IPS-NIHi11 (cell line): Measurements from ENCODE around the gene SMCO4.
"Not testable (repeated sequence)": the region's sequence is repeated elsewhere in the genome, so short reads cannot be mapped to it uniquely, and the experiment has no call there.

Source experiments
- DNase-seq: peaks from one replicate; pipeline ENCODE4 v3.0.0; 2012; ENCODE audit warnings: mixed read lengths, low spot score

The SMCO4 gene

DNA sequence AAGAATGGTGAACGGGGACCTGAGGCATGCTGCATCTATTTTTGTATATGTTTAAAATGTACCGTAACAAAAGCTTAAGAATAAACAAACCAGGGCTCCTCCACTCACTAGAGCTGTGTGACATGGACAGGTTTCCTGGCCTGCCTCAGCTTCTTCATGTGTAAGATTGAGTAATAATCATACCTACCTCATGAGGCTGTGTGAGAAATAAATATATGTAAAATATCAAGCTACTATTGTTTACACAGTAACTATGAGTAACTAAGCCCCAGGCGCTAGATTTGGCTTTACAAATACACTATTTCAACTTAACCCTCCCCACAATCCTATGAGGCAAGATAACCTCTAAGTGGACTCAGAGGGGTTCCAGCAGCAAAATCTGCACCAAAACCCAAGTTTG lies 66.4 kb downstream of the SMCO4 start:
- DNase-seq = no peak

DNA sequence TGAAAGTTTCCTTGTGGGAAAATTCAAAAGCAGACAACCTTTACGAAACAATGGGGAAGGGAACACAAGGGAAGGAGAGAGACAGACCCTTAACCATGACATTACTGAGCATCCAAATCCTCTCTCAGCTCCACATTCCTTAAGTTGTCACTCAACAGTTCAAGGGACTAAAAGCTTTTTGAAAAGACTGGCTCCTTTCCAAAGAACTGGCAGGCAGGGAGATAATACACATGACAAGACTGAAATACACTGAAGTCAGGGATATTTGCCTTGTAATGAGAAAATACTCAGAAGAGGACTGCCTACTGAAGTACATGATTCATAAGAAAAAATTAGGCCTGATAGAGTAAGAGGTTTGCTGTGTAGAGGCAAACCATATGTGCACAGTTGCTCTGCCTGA lies 69.1 kb downstream of the SMCO4 start:
- no peak for DNase-seq

DNA sequence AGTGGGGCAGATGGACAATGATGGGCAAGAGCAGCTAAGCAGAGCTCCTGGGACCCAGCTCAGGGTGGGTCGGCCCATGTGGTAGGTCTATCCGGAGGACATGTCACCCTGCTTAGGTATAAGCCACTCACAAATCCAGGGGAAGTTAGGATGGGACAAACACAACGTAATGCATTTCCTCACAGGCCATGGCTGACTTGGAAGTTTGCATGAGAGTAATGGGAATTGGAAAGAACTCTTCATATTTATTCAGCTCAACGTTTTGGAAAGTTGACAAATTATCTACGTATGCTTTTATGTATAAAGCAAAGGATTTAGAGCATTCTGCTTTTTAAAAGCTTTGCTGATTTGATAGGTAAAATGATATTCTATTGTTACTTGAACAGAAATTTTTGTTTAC lies 74.9 kb downstream of the SMCO4 start:
- DNase-seq = no peak

- no peak for DNase-seq
Measured at GRCh38 chr11:93467054-93467453, 76.1 kb downstream of the SMCO4 start.

DNA sequence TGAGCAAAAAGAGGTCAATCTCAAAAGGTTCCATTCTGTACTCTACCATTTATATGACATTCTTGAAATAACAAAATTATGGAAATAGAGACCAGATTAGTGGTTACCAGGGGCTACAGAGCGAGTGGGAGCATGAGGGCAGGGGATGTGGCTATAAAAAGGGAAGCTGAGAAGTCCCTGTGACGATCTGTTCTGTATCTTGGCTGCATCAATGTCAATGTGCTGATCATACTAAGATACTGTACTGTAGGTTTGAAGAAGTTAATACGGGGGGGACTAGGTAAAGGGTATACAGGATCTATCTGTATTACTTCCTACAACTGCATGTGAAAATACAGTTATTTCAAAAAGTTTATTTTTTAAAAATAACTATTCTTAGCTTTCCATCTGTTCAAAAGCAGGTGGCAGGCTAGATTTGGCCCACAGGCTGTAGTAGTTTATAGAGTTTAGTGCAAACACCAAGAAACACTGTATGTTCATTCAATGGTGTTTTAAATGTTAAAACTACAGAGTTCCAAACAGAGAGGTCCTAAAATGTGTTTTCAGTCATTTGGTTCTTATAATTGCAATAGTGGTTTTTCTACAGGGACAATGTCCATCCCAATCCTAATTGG lies 78.2 kb downstream of the SMCO4 start:
- DNase-seq = no peak

GRCh38 chr11:93463666-93464065 lies 79.5 kb downstream of the SMCO4 start:
- DNase-seq = not testable (repeated sequence)

- no peak for DNase-seq
Measured at GRCh38 chr11:93458286-93458685, 84.9 kb downstream of the SMCO4 start.

- DNase-seq = peak; percentile 20
Measured at GRCh38 chr11:93444617-93445073, 98.5 kb downstream of the SMCO4 start.

GRCh38 chr11:93443232-93443631 lies 100.0 kb downstream of the SMCO4 start:
- not testable (repeated sequence) for DNase-seq

DNA sequence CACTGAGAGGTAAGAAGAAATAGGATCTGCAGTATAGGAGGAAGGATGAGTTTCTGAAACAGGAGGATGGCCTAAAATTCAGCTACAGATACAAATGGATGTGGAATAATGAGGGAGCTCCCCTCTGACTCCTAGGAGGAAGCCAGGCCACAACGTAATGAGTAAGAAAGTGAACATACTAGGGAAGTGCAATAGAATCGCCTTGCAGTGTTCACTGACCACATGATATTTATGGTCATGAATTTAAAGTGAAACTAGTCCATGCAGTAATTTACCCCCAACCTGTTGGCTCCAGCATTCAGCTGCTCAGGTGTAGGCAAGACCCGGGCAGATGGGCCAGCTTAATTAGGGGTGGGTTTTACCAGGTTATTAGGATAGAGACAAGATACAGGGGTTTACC lies 110.9 kb downstream of the SMCO4 start:
- no peak for DNase-seq
